Stimulated activated CD4-positive, alpha-beta T cell treated with anti-CD3 and anti-CD28 coated beads, Interleukin-12 subunit alpha, Interleukin-12 subunit beta, amount 100 ng/mL, for 48 hours (primary cell): Measurements from ENCODE around the gene INO80.
"Not testable (repeated sequence)": the region's sequence is repeated elsewhere in the genome, so short reads cannot be mapped to it uniquely, and the experiment has no call there.

Experiments
- DNase-seq, 3 donors: peaks; one replicate each; pipeline ENCODE4 v3.0.0-alpha.2; 2020; ENCODE audit warnings: low read depth in 2 of 3, low spot score in 1 of 3

Gene INO80

DNA sequence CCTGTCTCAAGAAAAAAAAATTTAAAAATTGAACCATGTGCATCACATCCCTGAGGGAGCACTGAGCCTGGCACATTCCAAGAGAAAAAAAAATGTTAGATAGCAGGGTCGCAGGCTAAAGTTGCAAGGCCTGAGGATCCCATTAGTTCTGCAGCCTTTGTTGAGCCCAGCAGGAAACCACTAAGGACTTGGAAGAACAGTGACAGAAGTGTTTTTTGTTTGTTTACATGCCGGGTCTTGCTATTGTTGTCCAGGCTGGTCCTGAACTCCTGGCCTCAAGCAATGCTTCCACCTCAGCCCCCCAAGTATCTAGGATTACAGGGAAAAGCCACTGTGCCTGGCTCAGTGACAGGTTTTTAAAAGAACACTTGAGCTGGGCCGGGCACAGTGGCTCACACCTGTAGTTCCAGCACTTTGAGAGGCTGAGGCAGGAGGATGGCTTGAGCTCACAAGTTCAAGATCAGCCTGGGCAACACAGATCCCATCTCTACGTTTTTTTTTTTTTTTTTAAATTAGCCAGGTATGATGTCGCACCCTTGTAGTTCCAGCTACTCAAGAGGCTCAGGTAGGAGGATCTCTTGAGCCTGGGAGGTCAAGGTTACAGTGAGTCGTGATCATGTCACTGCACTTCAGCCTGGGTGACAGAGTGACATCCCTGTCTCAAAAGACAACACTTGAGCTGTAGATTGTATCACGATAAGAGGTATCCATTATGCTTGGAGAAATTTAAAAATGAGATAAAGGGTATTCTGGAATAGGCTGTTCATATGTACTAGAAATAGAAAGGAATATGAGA is 147.6 kb downstream of the INO80 start:
- no peak for DNase-seq

DNA sequence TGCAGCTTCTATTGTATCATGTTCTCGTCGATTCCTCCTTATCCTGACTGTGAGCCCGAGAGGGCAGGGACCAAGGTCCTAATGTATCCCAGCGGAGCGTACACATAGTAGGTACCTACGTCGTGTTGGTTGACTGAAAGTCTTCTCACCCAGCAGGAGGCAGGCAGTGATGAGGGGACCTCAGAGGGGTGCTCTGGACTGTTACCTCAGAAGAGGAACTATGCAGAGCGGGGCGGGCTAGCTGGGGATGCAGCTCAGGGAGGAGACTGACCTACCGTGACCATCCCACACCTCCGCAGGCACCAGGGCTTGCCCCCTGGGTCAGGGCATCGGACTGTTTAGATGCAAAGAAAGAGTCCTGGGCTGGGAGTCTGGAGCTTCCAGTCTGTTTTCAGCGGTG is 151.4 kb downstream of the INO80 start:
- no peak for DNase-seq

DNA sequence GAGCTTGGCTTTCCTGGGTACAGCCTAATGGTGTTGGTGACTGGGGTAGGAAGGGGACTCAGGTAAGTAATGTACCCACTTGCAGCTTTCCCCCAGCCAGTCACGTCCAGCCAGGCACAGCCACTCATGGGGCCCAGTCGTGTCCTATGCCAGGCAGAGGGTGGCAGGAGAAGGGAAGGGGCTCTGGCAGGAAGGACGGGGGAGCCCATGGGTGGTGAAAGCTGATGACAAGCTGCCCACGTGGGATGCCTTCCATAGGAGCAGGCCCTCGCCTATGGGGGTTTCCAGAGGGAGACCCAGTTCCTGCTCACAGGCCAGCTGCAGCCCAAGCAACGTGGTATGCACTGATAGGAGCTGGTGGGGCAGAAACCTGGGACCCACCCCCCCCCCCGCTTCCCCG is 152.1 kb downstream of the INO80 start:
- no peak for DNase-seq

DNA sequence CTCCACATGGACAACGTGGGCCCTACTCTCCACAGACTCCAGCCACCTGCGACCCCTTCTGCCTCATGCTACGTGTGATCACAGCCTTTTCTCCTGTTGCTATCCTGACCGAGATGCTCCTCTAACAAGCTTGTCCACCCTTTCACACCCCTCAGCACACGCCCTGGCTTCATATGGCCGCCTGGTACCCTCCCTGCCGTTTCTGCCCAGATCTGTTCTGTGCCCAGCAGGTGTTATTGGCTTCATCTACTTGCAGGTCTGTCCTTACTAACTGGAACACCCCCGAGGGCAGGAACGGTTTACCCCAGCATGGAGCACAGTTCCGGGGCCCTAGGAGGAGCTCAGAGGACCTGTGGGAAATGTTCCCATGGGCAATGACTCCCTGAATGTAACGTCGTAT is 152.9 kb downstream of the INO80 start:
- DNase-seq: no peak

DNA sequence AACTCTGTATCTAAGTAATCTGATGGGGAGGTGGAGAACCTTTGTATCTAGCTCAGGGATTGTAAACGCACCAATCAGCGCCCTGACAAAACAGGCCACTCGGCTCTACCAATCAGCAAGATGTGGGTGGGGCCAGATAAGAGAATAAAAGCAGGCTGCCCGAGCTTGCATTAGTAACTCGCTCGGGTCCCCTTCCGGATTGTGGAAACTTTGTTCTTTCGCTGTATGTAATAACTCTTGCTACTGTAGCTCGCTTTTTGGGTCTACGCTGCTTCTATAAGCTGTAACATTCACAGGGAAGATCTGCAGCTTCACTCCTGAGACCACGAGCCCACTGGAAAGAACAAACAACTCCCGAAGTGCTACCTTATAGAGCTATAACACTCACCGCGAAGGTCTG is 153.8 kb downstream of the INO80 start:
- not testable (repeated sequence) for DNase-seq

DNA sequence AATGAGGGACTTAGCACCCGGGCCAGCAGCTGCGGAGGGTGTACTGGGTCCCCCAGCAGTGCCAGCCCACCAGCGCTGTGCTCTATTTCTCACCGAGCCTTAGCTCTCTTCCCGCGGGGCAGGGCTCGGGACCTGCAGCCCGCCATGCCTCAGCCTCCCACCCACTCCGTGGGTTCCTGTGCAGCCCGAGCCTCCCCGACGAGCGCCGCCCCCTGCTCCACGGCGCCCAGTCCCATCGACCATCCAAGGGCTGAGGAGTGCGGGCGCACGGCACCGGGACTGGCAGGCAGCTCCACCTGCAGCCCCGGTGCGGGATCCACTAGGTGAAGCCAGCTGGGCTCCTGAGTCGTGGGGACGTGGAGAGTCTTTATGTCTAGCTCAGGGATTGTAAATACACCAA is 154.3 kb downstream of the INO80 start:
- not testable (repeated sequence) for DNase-seq

DNA sequence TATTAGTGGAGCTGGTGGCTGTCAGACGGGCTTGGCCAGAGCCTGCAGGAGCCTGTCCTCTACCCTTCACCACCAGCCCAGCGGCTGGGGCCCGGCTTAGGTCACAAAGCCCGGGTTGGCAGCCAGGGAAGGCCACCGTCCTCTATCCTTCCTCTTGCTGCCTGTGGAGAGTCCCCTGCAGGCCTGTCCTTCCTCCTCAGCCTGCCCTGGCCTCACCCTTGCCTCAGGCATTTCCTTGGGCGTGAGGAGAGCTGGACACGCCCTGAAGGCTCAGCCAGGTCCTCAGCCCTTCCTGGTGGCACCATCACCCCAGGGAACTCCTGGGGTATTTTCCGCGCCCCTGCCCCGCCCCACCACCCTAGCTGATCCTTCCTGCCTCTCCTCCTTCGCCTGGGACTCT is 155.2 kb downstream of the INO80 start:
- DNase-seq: no peak

DNA sequence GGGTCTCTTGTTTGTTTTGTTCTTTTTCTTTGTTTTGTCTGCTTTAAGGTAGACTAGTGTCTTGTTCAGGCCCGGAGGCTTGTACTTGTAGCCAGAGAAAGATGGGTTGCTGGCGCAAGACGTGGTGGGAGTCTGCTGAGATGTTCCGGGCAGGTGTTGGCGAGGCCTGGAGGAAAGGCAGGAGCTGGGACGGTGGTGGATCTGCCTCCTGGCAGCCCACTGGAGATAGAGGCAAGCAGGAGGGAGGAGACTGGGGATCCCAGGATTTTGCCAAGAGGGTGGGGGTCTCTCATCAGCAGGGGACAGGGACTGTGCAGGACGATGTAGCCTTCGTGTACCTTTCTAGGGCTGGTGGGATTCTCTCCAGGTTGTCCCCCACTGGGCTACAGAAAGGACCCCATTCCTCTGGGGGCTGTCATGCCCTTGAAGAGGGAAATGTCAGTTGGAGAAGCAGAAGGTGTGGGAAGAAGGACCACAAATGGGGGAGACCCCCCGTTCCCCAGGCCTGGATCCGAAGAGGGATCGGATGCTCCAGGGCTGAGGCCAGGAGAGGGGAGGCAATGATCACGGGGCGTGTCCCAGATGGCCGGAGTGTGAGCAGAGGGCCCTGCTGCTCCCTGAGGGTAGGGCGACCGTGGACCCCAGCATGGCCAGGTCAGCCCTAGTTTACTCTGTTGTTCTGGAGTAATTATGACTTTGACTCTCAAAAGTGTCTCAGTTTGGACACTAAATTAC is 155.8 kb downstream of the INO80 start:
- no peak for DNase-seq

DNA sequence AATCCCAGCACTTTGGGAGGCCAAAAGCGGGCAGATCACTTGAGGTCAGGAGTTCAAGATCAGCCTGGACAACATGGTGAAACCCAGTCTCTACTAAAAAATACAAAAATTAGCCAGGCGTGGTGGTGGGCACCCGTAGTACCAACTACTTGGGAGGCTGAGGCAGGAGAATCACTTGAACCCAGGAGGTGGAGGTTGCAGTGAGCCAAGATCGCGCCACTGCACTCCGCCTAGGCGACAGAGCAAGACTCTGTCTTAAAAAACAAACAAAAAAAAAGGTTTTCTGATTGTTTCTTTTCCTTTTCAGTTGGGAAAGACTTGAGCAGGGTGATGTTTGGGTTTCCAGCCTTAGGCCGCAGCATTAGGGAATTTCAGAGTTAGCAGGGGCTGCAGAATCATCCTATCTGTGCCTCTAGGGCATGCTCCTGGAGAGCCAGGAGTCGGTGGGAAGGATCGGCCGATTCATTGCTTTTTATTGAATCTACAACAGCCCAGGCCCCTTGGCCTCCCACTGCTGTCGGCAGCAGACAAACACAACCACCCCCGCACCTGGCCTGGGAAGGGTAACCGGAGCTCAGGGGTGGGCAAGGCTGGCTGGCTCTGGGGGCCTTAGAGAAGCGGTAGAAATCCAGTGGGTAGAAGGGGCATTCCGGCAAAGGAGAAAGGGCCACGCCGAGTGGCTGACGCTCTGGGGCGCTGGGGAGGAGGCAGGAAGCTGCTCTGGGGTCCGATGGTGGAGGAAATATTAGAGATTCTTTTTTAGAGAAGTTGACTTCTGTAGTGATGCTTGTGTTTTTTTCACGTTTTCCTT is 156.5 kb downstream of the INO80 start:
- DNase-seq: no peak

DNA sequence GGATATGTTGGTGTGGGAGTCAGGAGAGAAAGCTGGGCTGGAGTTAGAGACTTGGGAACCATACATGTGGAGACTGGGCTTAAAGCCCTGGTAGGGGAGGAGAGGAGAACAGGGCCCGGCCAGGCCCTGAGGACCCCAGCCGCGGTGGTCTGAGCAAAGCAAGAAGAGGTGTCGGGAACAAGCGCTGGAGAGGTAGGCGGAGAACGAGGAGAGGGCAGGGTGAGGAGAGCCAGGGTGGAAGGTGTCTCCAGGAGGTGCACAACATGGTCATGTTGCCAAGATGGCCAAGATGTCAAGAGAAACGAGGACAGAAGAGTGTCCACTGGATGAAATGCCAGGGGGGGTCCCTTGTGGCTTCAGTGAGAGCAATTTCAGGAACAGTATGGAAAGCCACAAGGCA is 157.4 kb downstream of the INO80 start:
- DNase-seq: no peak

DNA sequence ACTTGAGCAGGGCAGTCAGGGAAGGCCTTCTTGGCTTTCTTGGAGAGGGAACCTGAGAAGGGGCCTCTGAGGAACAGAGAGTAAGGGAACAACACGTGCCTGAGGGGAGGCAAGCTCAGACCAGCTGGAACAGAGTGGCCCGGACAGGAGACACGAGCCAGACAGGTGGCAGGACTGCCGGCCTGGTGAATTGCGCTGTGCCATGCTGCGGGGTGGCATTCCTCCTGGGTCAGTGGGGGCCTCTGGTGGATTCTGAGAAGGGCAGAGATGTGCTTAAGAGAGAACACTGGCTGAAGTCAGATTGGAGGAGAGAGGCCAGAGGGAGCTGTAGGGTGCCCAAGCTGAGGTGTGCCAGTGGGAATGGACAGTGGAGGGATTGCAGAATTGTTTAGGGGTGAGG is 157.9 kb downstream of the INO80 start:
- no peak for DNase-seq

DNA sequence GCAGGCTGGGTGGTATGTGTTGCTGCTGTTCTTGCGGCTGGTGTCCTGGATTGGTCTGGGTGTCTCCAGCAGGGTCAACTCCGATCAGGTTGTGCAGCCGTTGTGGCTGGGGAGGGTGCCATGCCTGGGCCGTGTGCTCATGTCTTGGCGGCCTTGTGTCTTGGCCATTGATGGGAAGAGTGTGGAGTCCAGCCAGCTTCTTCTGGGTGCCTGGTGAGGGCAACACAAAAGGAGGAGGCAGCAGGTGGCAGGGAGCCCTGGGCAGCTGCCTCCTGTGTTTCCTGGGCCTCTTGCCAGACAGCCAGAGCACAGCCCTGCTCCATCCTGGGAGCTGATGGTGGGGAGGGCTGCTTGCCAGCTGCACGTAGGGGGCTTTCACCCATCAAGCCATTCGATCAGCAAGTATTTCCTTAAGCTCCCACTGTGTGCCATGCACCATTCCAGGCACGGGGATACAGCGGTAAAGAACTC is 158.5 kb downstream of the INO80 start:
- no peak for DNase-seq

DNA sequence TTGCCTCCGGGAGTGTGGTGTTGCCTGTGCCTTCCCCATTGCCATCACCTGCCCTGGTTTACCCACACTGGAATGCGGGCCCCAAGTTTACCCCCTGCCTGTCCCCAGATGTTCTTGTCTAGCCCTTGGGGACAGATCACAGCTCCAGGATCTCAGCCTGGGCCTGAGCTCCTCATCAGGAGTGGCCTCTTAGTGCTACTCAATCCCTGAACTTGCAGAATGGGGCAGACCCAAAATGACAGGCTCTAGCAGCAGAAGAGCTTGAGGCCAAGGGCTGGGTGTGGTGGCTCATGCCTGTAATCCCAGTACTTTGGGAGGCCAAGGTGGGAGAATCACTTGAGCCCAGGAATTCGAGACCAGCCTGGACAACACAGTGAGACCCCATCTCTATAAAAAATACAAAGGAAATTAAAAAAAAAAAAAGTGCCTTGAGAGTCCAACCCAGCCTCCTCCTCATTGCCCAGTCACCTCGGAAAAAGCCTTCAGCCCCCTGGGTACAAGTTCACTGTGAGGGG is 159.0 kb downstream of the INO80 start:
- DNase-seq: no peak

DNA sequence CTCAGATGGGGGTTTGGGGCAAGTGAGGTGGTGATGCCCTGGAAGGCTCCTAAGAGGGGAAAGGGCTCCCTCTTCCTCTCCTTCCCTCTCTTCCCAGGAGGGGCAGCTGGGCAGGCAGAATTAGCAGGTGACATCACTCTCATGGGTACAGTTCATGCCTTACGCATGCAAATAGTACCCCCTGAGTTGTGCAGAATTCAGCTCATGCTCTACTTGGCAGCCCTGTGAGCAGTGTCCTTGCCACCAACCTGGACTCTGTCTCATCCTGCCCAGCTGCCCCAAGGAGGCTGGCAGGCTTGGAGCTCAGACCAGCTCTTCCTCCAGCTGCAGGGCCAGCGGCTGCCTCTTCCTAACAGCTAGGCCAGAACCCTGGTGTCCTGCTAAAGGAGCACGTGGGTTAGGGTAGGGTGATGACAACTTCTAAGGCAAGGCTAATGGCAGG is 159.5 kb downstream of the INO80 start:
- DNase-seq: no peak

DNA sequence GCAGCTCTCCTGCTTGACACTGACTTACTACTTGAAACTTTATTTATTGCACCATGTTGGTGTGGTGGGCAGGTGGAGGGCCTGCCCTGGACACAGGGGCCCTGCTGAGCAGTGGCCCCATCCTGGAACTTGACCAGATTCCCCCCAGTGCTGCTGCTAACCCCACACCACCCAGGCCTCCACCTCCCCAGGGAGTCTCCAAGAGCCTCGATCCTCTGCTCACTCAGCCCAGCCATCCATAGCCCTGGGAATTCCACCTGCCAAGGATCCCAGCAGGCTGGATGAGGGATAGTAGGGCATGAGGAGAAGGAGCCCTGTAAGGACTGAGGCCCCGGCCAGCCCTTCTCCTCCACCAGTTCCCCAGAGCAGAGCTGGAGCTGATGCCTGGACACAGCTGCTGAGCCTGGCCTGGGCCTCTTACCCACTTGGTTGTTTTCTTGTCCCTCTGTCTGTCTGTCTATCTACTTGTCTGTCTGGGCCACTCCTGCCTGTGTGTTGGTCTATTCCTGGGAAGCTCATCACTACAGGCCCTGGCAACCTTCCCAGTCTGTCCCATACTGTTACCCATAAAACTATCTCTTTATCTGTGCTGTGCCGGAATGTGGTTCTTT is 160.0 kb downstream of the INO80 start:
- DNase-seq: no peak

DNA sequence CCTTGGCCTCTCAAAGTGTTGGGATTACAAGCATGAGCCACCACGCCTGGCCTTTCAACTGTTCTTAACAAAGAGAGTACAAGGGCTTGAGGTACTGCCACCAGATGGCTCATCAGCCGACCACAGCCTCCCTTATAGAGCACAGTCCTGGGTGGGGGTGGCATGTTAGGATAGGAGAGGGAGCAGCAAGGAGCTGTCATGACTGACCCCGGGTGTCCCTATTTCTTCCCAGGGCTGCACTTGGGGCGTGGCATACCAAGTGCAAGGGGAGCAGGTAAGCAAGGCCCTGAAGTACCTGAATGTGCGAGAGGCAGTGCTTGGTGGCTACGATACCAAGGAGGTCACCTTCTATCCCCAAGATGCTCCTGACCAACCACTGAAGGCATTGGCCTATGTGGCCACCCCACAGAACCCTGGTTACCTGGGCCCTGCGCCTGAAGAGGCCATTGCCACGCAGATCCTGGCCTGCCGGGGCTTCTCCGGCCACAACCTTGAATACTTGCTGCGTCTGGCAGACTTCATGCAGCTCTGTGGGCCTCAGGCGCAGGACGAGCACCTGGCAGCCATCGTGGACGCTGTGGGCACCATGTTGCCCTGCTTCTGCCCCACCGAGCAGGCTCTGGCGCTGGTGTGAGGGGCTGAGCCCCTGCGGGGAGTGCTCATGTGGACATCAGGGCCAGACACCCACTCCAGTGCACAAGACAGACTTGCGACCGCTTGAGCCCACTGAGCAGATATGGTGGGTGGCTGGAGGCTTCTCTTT is 160.8 kb downstream of the INO80 start:
- DNase-seq: no peak

DNA sequence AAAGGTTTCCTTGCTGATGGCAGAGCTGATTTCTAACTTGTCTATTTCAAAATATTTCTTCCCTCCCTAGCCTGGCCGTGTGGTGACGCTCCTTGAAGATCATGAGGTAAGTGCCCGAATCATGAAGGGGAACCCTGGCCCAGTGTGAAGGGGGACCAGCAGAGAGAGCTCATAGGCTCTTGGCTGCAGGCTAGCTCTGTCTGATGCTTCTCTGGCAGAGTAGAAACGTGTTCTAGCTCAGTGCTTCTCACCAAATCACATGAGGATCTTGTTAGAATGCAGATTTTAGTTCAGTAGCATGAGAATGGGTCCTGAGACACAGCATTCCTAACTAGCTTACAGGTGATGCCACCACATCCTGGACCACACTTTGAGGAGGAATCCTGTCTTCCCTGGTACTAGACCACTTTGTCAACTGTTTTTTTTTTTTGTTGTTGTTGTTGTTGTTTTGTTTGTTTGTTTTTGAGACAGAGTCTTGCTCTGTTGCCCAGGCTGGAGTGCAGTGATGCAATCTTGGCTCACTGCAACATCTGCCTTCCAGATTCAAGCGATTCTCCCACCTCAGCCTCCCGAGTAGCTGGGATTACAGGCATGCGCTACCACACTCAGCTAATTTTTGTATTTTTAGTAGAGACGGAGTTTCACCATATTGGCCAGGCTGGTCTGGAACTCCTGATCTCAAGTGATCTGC is 161.8 kb downstream of the INO80 start:
- DNase-seq: not testable (repeated sequence)

DNA sequence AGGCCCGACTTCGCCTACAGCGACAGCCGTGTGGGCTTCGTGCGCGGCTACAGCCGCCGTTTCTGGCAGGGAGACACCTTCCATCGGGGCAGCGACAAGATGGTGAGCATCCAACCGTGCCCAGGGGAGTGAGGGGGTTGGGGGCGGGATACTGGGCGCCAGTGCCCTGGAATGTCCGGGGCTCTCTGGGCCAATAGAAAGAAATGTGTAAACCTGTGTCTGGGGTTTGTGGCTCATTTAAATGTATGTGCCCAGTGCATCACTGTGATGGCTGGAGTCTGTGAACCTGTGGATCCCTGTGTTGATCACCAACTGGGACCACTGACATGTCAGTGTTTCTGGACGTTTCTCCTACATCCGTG is 162.4 kb downstream of the INO80 start:
- DNase-seq: no peak

DNA sequence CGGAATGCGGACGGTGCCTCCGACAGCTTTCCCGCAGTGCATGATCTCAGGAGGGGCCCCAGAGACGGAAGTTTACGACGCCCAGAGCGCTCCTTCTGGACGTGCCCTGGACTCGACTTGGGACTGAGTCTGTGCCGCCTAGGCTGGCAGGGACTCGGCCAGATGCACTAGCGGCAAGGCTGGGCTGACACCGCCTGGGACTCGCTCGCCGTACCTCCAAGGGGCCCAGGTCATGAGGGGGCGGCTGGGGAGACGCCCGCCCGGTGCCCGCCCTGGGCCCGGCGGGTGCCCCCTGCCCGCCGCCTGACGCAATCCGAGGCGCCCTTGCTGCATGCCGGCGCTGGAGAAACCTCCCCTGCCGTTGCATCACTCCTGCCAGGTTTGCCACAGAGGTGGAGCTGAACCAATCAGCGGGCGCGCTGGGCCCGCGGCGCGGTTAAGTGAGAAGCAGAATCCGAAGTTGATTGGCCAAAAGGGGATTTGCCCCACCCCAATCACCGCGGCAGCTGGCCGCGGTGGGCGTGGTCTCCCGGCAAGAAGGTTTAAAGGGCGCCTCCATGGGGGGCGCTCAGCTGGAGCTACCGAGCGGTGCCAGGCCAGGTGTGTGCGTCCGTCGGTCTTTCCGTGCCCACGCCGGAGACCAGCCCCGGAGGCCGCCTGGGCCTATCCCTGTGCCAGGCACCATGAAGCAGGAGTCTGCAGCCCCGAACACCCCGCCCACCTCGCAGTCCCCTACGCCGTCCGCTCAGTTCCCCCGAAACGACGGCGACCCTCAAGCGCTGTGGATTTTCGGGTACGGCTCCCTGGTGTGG is 163.0 kb downstream of the INO80 start, which contains the start of gene CHAC1:
CHAC1 (plus strand) TSS at position 571 of the 812 bp plus-strand sequence; CDS start at position 684, 113 bp downstream.
- peak; percentile 96 for DNase-seq
